ENCODE measurements around the gene COPS3. TPM values are rescaled to one million over a fixed set of nuclear protein-coding genes. Genes with fewer than 3 reads are reported as not detected.
A peak's percentile ranks its signal among the peaks of the same experiment; 100 is the strongest.

COPS3 gene
- total and polyA plus RNA-seq, 9 of the 15 experiments (the other 6 are each of a cell fraction or from before 2014, with no cell fraction given) = 92.4 to 295 (median 167) TPM

DNA sequence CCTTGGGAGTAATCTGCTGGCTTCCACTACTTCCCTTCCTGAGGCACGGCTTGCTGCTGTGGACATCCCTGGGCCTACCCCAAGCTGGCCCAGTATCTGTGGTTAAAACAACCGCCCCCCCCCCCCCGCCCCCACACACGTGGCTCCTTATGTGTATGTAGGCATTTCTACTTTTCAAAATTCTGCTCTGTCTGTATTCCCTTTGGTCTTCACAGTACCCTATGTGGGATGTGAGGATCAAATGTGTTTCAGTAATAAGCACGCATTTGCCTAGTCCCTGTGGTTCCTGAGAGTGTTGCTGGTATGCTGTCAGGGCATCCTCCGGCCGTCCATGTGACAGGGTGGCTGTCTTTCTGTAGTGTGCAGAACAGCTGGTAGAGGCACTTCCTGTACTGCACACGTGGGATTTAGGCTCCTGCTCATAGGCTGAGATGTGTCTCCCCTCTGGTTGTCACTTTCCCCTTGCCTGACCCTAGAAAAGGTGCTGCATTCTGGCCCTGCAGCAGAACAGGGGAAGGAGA lies 24.3 kb upstream of the COPS3 start (continued):
- TF ChIP-seq SRSF3 (IDR thresholded peaks at IDR 0.05; ENCODE audit: insufficient read depth, low read length) (no peak), HNRNPK (IDR thresholded peaks at IDR 0.05; ENCODE audit: low read depth, low read length, poor library complexity, severe bottlenecking) (no peak), RHOXF2B (CRISPR knock-in tag; conservative IDR thresholded peaks at IDR 0.05) (no peak), EWSR1 (IDR thresholded peaks at IDR 0.05; ENCODE audit: borderline replicate concordance, low read depth, partially characterized antibody) (no peak), ATF7 (IDR thresholded peaks at IDR 0.05) (no peak), CSDE1 (IDR thresholded peaks at IDR 0.05) (no peak), ZSCAN32 (CRISPR knock-in tag; IDR thresholded peaks at IDR 0.05) (no peak), POLR2A (conservative IDR thresholded peaks at IDR 0.05) (peak; percentile 44; the same call in 1 of the 2 replicates), TAF9B (IDR thresholded peaks at IDR 0.05; ENCODE audit: partially characterized antibody) (peak; percentile 79), ZNF324 (CRISPR knock-in tag; IDR thresholded peaks at IDR 0.05) (no peak)
- TF ChIP-seq, protein P1, sequence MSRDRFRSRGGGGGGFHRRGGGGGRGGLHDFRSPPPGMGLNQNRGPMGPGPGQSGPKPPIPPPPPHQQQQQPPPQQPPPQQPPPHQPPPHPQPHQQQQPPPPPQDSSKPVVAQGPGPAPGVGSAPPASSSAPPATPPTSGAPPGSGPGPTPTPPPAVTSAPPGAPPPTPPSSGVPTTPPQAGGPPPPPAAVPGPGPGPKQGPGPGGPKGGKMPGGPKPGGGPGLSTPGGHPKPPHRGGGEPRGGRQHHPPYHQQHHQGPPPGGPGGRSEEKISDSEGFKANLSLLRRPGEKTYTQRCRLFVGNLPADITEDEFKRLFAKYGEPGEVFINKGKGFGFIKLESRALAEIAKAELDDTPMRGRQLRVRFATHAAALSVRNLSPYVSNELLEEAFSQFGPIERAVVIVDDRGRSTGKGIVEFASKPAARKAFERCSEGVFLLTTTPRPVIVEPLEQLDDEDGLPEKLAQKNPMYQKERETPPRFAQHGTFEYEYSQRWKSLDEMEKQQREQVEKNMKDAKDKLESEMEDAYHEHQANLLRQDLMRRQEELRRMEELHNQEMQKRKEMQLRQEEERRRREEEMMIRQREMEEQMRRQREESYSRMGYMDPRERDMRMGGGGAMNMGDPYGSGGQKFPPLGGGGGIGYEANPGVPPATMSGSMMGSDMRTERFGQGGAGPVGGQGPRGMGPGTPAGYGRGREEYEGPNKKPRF (IDR thresholded peaks at IDR 0.05; ENCODE audit: low read depth, low read length) = no peak
- TF ChIP-seq, protein P2, sequence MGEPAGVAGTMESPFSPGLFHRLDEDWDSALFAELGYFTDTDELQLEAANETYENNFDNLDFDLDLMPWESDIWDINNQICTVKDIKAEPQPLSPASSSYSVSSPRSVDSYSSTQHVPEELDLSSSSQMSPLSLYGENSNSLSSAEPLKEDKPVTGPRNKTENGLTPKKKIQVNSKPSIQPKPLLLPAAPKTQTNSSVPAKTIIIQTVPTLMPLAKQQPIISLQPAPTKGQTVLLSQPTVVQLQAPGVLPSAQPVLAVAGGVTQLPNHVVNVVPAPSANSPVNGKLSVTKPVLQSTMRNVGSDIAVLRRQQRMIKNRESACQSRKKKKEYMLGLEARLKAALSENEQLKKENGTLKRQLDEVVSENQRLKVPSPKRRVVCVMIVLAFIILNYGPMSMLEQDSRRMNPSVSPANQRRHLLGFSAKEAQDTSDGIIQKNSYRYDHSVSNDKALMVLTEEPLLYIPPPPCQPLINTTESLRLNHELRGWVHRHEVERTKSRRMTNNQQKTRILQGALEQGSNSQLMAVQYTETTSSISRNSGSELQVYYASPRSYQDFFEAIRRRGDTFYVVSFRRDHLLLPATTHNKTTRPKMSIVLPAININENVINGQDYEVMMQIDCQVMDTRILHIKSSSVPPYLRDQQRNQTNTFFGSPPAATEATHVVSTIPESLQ (CRISPR knock-in tag; IDR thresholded peaks at IDR 0.05) = no peak
- TF ChIP-seq, protein P3, sequence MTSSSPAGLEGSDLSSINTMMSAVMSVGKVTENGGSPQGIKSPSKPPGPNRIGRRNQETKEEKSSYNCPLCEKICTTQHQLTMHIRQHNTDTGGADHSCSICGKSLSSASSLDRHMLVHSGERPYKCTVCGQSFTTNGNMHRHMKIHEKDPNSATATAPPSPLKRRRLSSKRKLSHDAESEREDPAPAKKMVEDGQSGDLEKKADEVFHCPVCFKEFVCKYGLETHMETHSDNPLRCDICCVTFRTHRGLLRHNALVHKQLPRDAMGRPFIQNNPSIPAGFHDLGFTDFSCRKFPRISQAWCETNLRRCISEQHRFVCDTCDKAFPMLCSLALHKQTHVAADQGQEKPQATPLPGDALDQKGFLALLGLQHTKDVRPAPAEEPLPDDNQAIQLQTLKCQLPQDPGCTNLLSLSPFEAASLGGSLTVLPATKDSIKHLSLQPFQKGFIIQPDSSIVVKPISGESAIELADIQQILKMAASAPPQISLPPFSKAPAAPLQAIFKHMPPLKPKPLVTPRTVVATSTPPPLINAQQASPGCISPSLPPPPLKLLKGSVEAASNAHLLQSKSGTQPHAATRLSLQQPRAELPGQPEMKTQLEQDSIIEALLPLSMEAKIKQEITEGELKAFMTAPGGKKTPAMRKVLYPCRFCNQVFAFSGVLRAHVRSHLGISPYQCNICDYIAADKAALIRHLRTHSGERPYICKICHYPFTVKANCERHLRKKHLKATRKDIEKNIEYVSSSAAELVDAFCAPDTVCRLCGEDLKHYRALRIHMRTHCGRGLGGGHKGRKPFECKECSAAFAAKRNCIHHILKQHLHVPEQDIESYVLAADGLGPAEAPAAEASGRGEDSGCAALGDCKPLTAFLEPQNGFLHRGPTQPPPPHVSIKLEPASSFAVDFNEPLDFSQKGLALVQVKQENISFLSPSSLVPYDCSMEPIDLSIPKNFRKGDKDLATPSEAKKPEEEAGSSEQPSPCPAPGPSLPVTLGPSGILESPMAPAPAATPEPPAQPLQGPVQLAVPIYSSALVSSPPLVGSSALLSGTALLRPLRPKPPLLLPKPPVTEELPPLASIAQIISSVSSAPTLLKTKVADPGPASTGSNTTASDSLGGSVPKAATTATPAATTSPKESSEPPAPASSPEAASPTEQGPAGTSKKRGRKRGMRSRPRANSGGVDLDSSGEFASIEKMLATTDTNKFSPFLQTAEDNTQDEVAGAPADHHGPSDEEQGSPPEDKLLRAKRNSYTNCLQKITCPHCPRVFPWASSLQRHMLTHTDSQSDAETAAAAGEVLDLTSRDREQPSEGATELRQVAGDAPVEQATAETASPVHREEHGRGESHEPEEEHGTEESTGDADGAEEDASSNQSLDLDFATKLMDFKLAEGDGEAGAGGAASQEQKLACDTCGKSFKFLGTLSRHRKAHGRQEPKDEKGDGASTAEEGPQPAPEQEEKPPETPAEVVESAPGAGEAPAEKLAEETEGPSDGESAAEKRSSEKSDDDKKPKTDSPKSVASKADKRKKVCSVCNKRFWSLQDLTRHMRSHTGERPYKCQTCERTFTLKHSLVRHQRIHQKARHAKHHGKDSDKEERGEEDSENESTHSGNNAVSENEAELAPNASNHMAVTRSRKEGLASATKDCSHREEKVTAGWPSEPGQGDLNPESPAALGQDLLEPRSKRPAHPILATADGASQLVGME (CRISPR knock-in tag; IDR thresholded peaks at IDR 0.05) = no peak
- TF ChIP-seq, protein P4, sequence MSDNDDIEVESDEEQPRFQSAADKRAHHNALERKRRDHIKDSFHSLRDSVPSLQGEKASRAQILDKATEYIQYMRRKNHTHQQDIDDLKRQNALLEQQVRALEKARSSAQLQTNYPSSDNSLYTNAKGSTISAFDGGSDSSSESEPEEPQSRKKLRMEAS (CRISPR knock-in tag; IDR thresholded peaks at IDR 0.05) = peak; percentile 88
- TF ChIP-seq, protein P5, sequence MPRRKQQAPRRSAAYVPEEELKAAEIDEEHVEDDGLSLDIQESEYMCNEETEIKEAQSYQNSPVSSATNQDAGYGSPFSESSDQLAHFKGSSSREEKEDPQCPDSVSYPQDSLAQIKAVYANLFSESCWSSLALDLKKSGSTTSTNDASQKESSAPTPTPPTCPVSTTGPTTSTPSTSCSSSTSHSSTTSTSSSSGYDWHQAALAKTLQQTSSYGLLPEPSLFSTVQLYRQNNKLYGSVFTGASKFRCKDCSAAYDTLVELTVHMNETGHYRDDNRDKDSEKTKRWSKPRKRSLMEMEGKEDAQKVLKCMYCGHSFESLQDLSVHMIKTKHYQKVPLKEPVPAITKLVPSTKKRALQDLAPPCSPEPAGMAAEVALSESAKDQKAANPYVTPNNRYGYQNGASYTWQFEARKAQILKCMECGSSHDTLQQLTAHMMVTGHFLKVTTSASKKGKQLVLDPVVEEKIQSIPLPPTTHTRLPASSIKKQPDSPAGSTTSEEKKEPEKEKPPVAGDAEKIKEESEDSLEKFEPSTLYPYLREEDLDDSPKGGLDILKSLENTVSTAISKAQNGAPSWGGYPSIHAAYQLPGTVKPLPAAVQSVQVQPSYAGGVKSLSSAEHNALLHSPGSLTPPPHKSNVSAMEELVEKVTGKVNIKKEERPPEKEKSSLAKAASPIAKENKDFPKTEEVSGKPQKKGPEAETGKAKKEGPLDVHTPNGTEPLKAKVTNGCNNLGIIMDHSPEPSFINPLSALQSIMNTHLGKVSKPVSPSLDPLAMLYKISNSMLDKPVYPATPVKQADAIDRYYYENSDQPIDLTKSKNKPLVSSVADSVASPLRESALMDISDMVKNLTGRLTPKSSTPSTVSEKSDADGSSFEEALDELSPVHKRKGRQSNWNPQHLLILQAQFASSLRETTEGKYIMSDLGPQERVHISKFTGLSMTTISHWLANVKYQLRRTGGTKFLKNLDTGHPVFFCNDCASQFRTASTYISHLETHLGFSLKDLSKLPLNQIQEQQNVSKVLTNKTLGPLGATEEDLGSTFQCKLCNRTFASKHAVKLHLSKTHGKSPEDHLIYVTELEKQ (CRISPR knock-in tag; IDR thresholded peaks at IDR 0.05) = no peak

Measured in K562 (cell line).